Epidermal melanocyte (primary cell): ENCODE data around the gene KIAA1958.

Source experiments
- DNase-seq: peaks from one replicate; pipeline ENCODE4 v3.0.0; 2011; ENCODE audit warnings: low spot score; ENCODE audit not compliant: insufficient read length

The KIAA1958 gene

GRCh38 chr9:112599732-112600131 is 113.1 kb downstream of the KIAA1958 start:
- DNase-seq, result no peak

GRCh38 chr9:112601636-112602035 is 115.0 kb downstream of the KIAA1958 start:
- DNase-seq, result no peak

GRCh38 chr9:112604790-112605189 is 118.2 kb downstream of the KIAA1958 start:
- DNase-seq, result no peak

- DNase-seq, result no peak
Measured at GRCh38 chr9:112605518-112605917, 118.9 kb downstream of the KIAA1958 start.

GRCh38 chr9:112605963-112606699 is 119.5 kb downstream of the KIAA1958 start:
- no peak for DNase-seq

GRCh38 chr9:112608851-112609250 is 122.2 kb downstream of the KIAA1958 start:
- no peak for DNase-seq

GRCh38 chr9:112615584-112616266 is 129.1 kb downstream of the KIAA1958 start:
- DNase-seq, result no peak

GRCh38 chr9:112617371-112617770 is 130.7 kb downstream of the KIAA1958 start:
- no peak for DNase-seq

GRCh38 chr9:112618385-112619009 is 131.9 kb downstream of the KIAA1958 start:
- DNase-seq, result no peak

GRCh38 chr9:112620388-112620787 is 133.8 kb downstream of the KIAA1958 start:
- DNase-seq, result no peak

GRCh38 chr9:112621018-112621655 is 134.5 kb downstream of the KIAA1958 start:
- no peak for DNase-seq

- no peak for DNase-seq
Measured at GRCh38 chr9:112623198-112623597, 136.6 kb downstream of the KIAA1958 start.

- no peak for DNase-seq
Measured at GRCh38 chr9:112624711-112625707, 138.4 kb downstream of the KIAA1958 start.

GRCh38 chr9:112629671-112630485 is 143.3 kb downstream of the KIAA1958 start:
- no peak for DNase-seq

- no peak for DNase-seq
Measured at GRCh38 chr9:112631313-112632070, 144.9 kb downstream of the KIAA1958 start.

GRCh38 chr9:112640311-112640710 is 153.7 kb downstream of the KIAA1958 start:
- DNase-seq, result no peak

- DNase-seq, result no peak
Measured at GRCh38 chr9:112642126-112642525, 155.5 kb downstream of the KIAA1958 start.

GRCh38 chr9:112647596-112647995 is 161.0 kb downstream of the KIAA1958 start:
- no peak for DNase-seq

- no peak for DNase-seq
Measured at GRCh38 chr9:112648624-112649023, 162.0 kb downstream of the KIAA1958 start.
